NCI-H146 treated with DMSO at 0.1 percent for 48 hours (cell line): Measurements from ENCODE around the gene CAPZB.
"Not testable (repeated sequence)": the region's sequence is repeated elsewhere in the genome, so short reads cannot be mapped to it uniquely, and the experiment has no call there.

Experiments used
- DNase-seq: peaks from one replicate; lab custom pipeline; 2025; ENCODE audit not compliant: unreplicated experiment; lab: John Stamatoyannopoulos, UW

CAPZB gene

GRCh38 chr1:19499887-19500286, 14.5 kb upstream of the CAPZB start:
- DNase-seq = not testable (repeated sequence)

GRCh38 chr1:19497443-19497842, 12.1 kb upstream of the CAPZB start:
- not testable (repeated sequence) for DNase-seq

GRCh38 chr1:19496527-19496874, 11.2 kb upstream of the CAPZB start:
- no peak for DNase-seq

GRCh38 chr1:19495799-19496526, 10.6 kb upstream of the CAPZB start:
- no peak for DNase-seq

- DNase-seq = no peak
Observed at GRCh38 chr1:19495000-19495656, 9.8 kb upstream of the CAPZB start.

GRCh38 chr1:19493547-19493946, 8.2 kb upstream of the CAPZB start:
- DNase-seq = no peak

GRCh38 chr1:19489996-19490395, 4.7 kb upstream of the CAPZB start:
- no peak for DNase-seq

GRCh38 chr1:19488136-19488535, 2.8 kb upstream of the CAPZB start:
- DNase-seq = no peak

- DNase-seq = no peak
Observed at GRCh38 chr1:19484798-19485361, 459 bp downstream of the CAPZB start.

- no peak for DNase-seq
Observed at GRCh38 chr1:19484338-19484797, 971 bp downstream of the CAPZB start.

- DNase-seq = no peak
Observed at GRCh38 chr1:19483691-19484090, 1.6 kb downstream of the CAPZB start.

- DNase-seq = no peak
Observed at GRCh38 chr1:19483261-19483660, 2.1 kb downstream of the CAPZB start.

- DNase-seq = no peak
Observed at GRCh38 chr1:19481826-19482398, 3.4 kb downstream of the CAPZB start.

- DNase-seq = no peak
Observed at GRCh38 chr1:19480282-19480681, 5.1 kb downstream of the CAPZB start.

- no peak for DNase-seq
Observed at GRCh38 chr1:19479351-19480120, 5.8 kb downstream of the CAPZB start.

- DNase-seq = no peak
Observed at GRCh38 chr1:19478322-19478721, 7.0 kb downstream of the CAPZB start.

GRCh38 chr1:19477284-19478249, 7.8 kb downstream of the CAPZB start:
- no peak for DNase-seq

GRCh38 chr1:19476450-19477190, 8.7 kb downstream of the CAPZB start:
- no peak for DNase-seq

- DNase-seq = no peak
Observed at GRCh38 chr1:19475296-19475695, 10.0 kb downstream of the CAPZB start.
